H9 (cell line): ENCODE results near the gene C21orf58. TPM values are rescaled to one million over a fixed set of nuclear protein-coding genes. Genes with fewer than 3 reads are reported as not detected.
"Not testable (repeated sequence)": the region's sequence is repeated elsewhere in the genome, so short reads cannot be mapped to it uniquely, and the experiment has no call there.

ENCODE experiments used
- DNase-seq: peaks from one replicate; pipeline ENCODE4 v3.0.0-alpha.2; 2017
- H2AFZ ChIP-seq: one replicate; pipeline ENCODE4 v1.6.1; 2013; ENCODE audit warnings: mild to moderate bottlenecking, low read length, control low read depth, moderate library complexity
- H2AK5ac ChIP-seq: 2 replicates; pipeline ENCODE4 v1.6.1; 2013; ENCODE audit warnings: low read length, control low read depth, mixed read lengths; ENCODE audit not compliant: insufficient read length
- H2BK120ac ChIP-seq: one replicate; pipeline ENCODE4 v1.6.1; 2013; ENCODE audit warnings: low read depth, mild to moderate bottlenecking, low read length, control low read depth, inconsistent platforms; ENCODE audit not compliant: poor library complexity, severe bottlenecking
- H2BK12ac ChIP-seq: 2 replicates; pipeline ENCODE4 v1.6.1; 2013; ENCODE audit warnings: low read length, control low read depth, mixed read lengths, low read depth; ENCODE audit not compliant: insufficient read length
- H2BK15ac ChIP-seq: 2 replicates; pipeline ENCODE4 v1.6.1; 2013; ENCODE audit warnings: low read depth, low read length, control low read depth
- H2BK20ac ChIP-seq: one replicate; pipeline ENCODE4 v1.6.1; 2013; ENCODE audit warnings: low read depth, mild to moderate bottlenecking, low read length, control low read depth, inconsistent platforms; ENCODE audit not compliant: poor library complexity, severe bottlenecking
- H2BK5ac ChIP-seq: 2 replicates; pipeline ENCODE4 v1.6.1; 2013; ENCODE audit warnings: low read length, control low read depth, mixed read lengths; ENCODE audit not compliant: insufficient read length
- H3K14ac ChIP-seq: 2 replicates; pipeline ENCODE4 v1.6.1; 2013; ENCODE audit warnings: low read length, control low read depth; ENCODE audit not compliant: insufficient read depth
- H3K18ac ChIP-seq: 2 replicates; pipeline ENCODE4 v1.6.1; 2013; ENCODE audit warnings: low read depth, mild to moderate bottlenecking, mixed read lengths, low read length, control low read depth; ENCODE audit not compliant: insufficient read length
- H3K23ac ChIP-seq: 2 replicates; pipeline ENCODE4 v1.6.1; 2013; ENCODE audit warnings: low read length, control low read depth, mixed read lengths, low read depth; ENCODE audit not compliant: insufficient read length
- H3K23me2 ChIP-seq: 2 replicates; pipeline ENCODE4 v1.6.1; 2013; ENCODE audit warnings: low read depth, mild to moderate bottlenecking, mixed read lengths, low read length, control low read depth; ENCODE audit not compliant: insufficient read length, poor library complexity, severe bottlenecking
- H3K27ac ChIP-seq: 2 replicates; pipeline ENCODE4 v1.5.1; 2013; ENCODE audit warnings: low read length, control low read depth, mixed read lengths, low read depth; ENCODE audit not compliant: insufficient read length
- H3K27me3 ChIP-seq: 2 replicates; pipeline ENCODE4 v1.6.1; 2013; ENCODE audit warnings: low read length, control low read depth, inconsistent platforms; ENCODE audit not compliant: insufficient read depth
- H3K4ac ChIP-seq: 2 replicates; pipeline ENCODE4 v1.6.1; 2013; ENCODE audit warnings: low read depth, mild to moderate bottlenecking, control low read depth, inconsistent platforms, low read length, moderate library complexity
- H3K4me1 ChIP-seq: 2 replicates; pipeline ENCODE4 v1.6.1; 2013; ENCODE audit warnings: low read length, control low read depth, inconsistent platforms; ENCODE audit not compliant: insufficient read depth
- H3K4me2 ChIP-seq: 2 replicates; pipeline ENCODE4 v1.6.1; 2013; ENCODE audit warnings: low read length, control low read depth, mixed read lengths; ENCODE audit not compliant: insufficient read length, insufficient read depth
- H3K56ac ChIP-seq: 2 replicates; pipeline ENCODE4 v1.6.1; 2013; ENCODE audit warnings: low read depth, mild to moderate bottlenecking, mixed read lengths, low read length, control low read depth; ENCODE audit not compliant: insufficient read length
- H3K79me1 ChIP-seq: 2 replicates; pipeline ENCODE4 v1.6.1; 2013; ENCODE audit warnings: low read depth, mild to moderate bottlenecking, moderate library complexity, low read length, control low read depth, inconsistent platforms; ENCODE audit not compliant: insufficient read depth, poor library complexity, severe bottlenecking
- H3K79me2 ChIP-seq: 2 replicates; pipeline ENCODE4 v1.6.1; 2013; ENCODE audit warnings: low read length, control low read depth, inconsistent platforms; ENCODE audit not compliant: insufficient read depth
- H3K9ac ChIP-seq: 2 replicates; pipeline ENCODE4 v1.6.1; 2013; ENCODE audit warnings: low read length, control low read depth, mixed read lengths; ENCODE audit not compliant: insufficient read length; ENCODE audit errors: extremely low read depth
- H3K9me3 ChIP-seq: one replicate; pipeline ENCODE4 v1.6.1; 2013; ENCODE audit warnings: low read depth, low read length, inconsistent platforms; ENCODE audit not compliant: control insufficient read depth
- H3T11ph ChIP-seq: one replicate; pipeline ENCODE4 v1.6.1; 2013; ENCODE audit warnings: mild to moderate bottlenecking, low read length, control low read depth, inconsistent platforms
- H4K20me1 ChIP-seq: one replicate; pipeline ENCODE4 v1.6.1; 2013; ENCODE audit not compliant: control insufficient read depth, insufficient read length, insufficient read depth
- H4K5ac ChIP-seq: 2 replicates; pipeline ENCODE4 v1.6.1; 2013; ENCODE audit warnings: low read depth, mild to moderate bottlenecking, mixed read lengths, low read length, control low read depth; ENCODE audit not compliant: insufficient read length
- H4K8ac ChIP-seq: replicated peaks from 2 replicates; pipeline ENCODE4 v1.6.1; 2013; ENCODE audit warnings: low read length, control low read depth, mixed read lengths, low read depth; ENCODE audit not compliant: insufficient read length
- H4K91ac ChIP-seq: 2 replicates; pipeline ENCODE4 v1.6.1; 2013; ENCODE audit warnings: low read depth, mild to moderate bottlenecking, moderate library complexity, mixed read lengths, low read length, control low read depth; ENCODE audit not compliant: insufficient read length
- H3K27ac Mint-ChIP-seq, 3 experiments: 2 replicates in 2 of 3; 3 replicates in 1 of 3; pipeline ENCODE4 v1.8.0; 2020 to 2021; ENCODE audit warnings: mixed read lengths in 3 of 3, mild to moderate bottlenecking in 1 of 3, moderate library complexity in 1 of 3
- H3K27me3 Mint-ChIP-seq: 2 replicates; pipeline ENCODE4 v1.8.0; 2021; ENCODE audit warnings: low read depth, mild to moderate bottlenecking, moderate library complexity, mixed read lengths
- H3K36me3 Mint-ChIP-seq, 3 experiments: 2 replicates in 2 of 3; 3 replicates in 1 of 3; pipeline ENCODE4 v1.8.0; 2020 to 2021; ENCODE audit warnings: low read depth in 3 of 3, mixed read lengths in 3 of 3; ENCODE audit not compliant: insufficient read depth in 1 of 3
- H3K4me1 Mint-ChIP-seq, 2 experiments: 2 replicates each; pipeline ENCODE4 v1.8.0; 2020; ENCODE audit warnings: mixed read lengths in 2 of 2
- H3K4me3 Mint-ChIP-seq, 2 experiments: 2 replicates in 1 of 2; 3 replicates in 1 of 2; pipeline ENCODE4 v1.8.0; 2020 to 2021; ENCODE audit warnings: mild to moderate bottlenecking in 2 of 2, mixed read lengths in 2 of 2, moderate library complexity in 1 of 2
- H3K9me3 Mint-ChIP-seq, 2 experiments: 2 replicates in 1 of 2; 3 replicates in 1 of 2; pipeline ENCODE4 v1.8.0; 2020; ENCODE audit warnings: mild to moderate bottlenecking in 2 of 2, mixed read lengths in 2 of 2, moderate library complexity in 1 of 2
- WGBS: extraction: QIAGEN DNeasy Blood & Tissue Kit; methylation state at CpG from one replicate; pipeline ENCODE4 v1.1.7; 2013; ENCODE audit warnings: missing lambda C conversion rate, low lambda C conversion rate, mixed read lengths; ENCODE audit not compliant: insufficient read length; ENCODE audit errors: extremely low coverage; 5-methylcytosine and 5-hydroxymethylcytosine counted together
- total RNA-seq: library from RNA; stranded (reverse); gene quantifications from 2 replicates; pipeline ENCODE4 v1.2.1, GENCODE V29; 2021
- TF ChIP-seq, protein P1 (sequence below): fragments of 200-600 bp; sonication (generic); conservative IDR thresholded peaks from 3 replicates; pipeline ENCODE4 v1.8.0; 2021; ENCODE audit warnings: antibody characterized with exemption, mild to moderate bottlenecking

The C21orf58 gene
- total RNA-seq, 1 experiment from 2014 or later: 17.2 TPM

DNA sequence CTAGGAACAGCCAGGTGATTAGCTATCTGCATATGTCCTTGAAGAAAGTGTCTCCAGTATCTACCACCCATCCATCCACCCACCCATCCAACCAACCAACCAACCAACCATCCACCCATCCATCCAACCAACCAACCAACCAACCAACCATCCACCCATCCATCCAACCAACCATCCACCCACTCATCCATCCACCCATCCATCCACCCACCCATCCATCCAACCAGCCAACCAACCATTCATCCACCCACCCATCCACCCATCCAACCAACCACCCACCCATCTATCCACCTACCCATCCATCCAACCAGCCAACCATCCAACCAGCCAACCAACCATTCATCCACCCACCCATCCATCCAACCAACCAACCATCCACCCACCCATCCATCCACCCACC lies 12.1 kb downstream of the C21orf58 start:
- TF ChIP-seq, protein P1, sequence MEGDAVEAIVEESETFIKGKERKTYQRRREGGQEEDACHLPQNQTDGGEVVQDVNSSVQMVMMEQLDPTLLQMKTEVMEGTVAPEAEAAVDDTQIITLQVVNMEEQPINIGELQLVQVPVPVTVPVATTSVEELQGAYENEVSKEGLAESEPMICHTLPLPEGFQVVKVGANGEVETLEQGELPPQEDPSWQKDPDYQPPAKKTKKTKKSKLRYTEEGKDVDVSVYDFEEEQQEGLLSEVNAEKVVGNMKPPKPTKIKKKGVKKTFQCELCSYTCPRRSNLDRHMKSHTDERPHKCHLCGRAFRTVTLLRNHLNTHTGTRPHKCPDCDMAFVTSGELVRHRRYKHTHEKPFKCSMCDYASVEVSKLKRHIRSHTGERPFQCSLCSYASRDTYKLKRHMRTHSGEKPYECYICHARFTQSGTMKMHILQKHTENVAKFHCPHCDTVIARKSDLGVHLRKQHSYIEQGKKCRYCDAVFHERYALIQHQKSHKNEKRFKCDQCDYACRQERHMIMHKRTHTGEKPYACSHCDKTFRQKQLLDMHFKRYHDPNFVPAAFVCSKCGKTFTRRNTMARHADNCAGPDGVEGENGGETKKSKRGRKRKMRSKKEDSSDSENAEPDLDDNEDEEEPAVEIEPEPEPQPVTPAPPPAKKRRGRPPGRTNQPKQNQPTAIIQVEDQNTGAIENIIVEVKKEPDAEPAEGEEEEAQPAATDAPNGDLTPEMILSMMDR: no peak
- Histone ChIP-seq H3K79me2 (no peaks in the 10 kb centered on the region), H4K20me1 (no peaks in the 10 kb centered on the region), H3K18ac (no peak overlapping the region), H2BK120ac (no peak overlapping the region), H3K4me2 (no peak overlapping the region), H3K9me3 (no peaks in the 10 kb centered on the region), H2BK15ac (no peak overlapping the region), H3K4ac (no peak overlapping the region), H4K5ac (no peak overlapping the region), H2BK5ac (no peak overlapping the region), H2AK5ac (no peak overlapping the region), H3K56ac (no peak overlapping the region), H3K23me2 (no peaks in the 10 kb centered on the region), H3K14ac (no peak overlapping the region), H3K79me1 (no peaks in the 10 kb centered on the region), H2BK20ac (no peak overlapping the region), H3K4me1 (no peaks in the 10 kb centered on the region), H2BK12ac (no peak overlapping the region), H3T11ph (no peak overlapping the region), H4K8ac (no peak overlapping the region), H3K9ac (no peak overlapping the region), H3K27ac (no peak overlapping the region), H4K91ac (no peak overlapping the region), H3K23ac (no peak overlapping the region), H3K27me3 (no peaks in the 10 kb centered on the region), H2AFZ (no peak overlapping the region)
- Mint-ChIP-seq H3K4me3 (no peak overlapping the region), H3K9me3 (no peaks in the 10 kb centered on the region), H3K27me3 (no peaks in the 10 kb centered on the region), H3K27ac (no peak overlapping the region), H3K4me1 (no peaks in the 10 kb centered on the region), H3K36me3 (peaks cover 11 to 47% (median 46%) of the 10 kb centered on the region in 3 experiments; a peak in 6 of 7 replicates)
- DNase-seq: no peak

DNA sequence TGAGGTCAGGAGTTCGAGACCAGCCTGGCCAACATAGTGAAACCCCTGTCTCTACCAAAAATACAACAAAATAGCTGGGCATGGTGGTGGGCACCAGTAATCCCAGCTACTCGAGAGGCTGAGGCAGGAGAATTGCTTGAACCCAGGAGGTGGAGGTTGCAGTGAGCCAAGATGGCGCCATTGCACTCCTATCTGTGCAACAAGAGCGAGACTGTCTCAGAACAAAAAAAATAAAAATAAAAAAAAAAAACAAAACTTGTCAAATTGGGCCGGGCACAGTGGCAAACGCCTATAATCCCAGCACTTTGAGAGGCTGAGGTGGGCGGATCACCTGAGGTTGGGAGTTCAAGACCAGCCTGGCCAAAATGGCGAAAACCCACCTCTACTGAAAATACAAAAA lies 13.4 kb downstream of the C21orf58 start:
- H3K27ac ChIP-seq, H4K8ac ChIP-seq, H2BK12ac ChIP-seq, DNase-seq, H4K20me1 ChIP-seq, H4K91ac ChIP-seq, H2BK15ac ChIP-seq, H3K23ac ChIP-seq, H3K4me3 Mint-ChIP-seq, H3K23me2 ChIP-seq, H3K27me3 ChIP-seq, H3K27me3 Mint-ChIP-seq, H3K56ac ChIP-seq, H3K14ac ChIP-seq, H3K9ac ChIP-seq, H3K79me1 ChIP-seq, H3K9me3 ChIP-seq, H3K4me2 ChIP-seq, H3K27ac Mint-ChIP-seq, H2AFZ ChIP-seq, H3K9me3 Mint-ChIP-seq, H2AK5ac ChIP-seq, H3K4me1 ChIP-seq, H4K5ac ChIP-seq, H3K18ac ChIP-seq, H3T11ph ChIP-seq, H3K4me1 Mint-ChIP-seq, H2BK120ac ChIP-seq, H3K4ac ChIP-seq, H2BK20ac ChIP-seq, H2BK5ac ChIP-seq, H3K79me2 ChIP-seq: not testable (repeated sequence)
- peaks cover 12 to 52% (median 48%) of the 10 kb centered on the region in 3 experiments; a peak in 6 of 7 replicates for H3K36me3 Mint-ChIP-seq
- no CpG with 5 or more reads among the region's 8 CpGs for WGBS
